HCT116 (cell line): ENCODE data around the gene R3HCC1L. TPM values are rescaled to one million over a fixed set of nuclear protein-coding genes. Genes with fewer than 3 reads are reported as not detected.

Experiments used
- ATAC-seq: fragments of 200-7000 bp; cut with Tn5 transposase; 2 replicates; pipeline ENCODE4 v1.9.1; 2020; ENCODE audit warnings: mild to moderate bottlenecking, moderate library complexity
- BruUV-seq: library from RNA; stranded (reverse); fragments of 400-500 nt; replicated peaks from 2 replicates; lab custom pipeline; 2021; lab: Mats Ljungman, UMichigan
- CTCF ChIA-PET: fragments of 300-600 bp; sonication (Branson Sonifier 250); formaldehyde crosslinking; loops from one replicate; lab custom pipeline; 2021; ENCODE audit warnings: antibody characterized with exemption; lab: Charles Lee
- POLR2A ChIA-PET: fragments of 300-600, 350-600 bp; sonication (Branson Sonifier 250); formaldehyde crosslinking; loops from one replicate; lab custom pipeline; 2021; ENCODE audit warnings: antibody characterized with exemption; lab: Charles Lee
- RAD21 ChIA-PET, 2 experiments: fragments of 300-600 bp; sonication (Branson Sonifier 250); formaldehyde crosslinking; loops; one replicate each; lab custom pipeline; 2023; ENCODE audit warnings: low total read pairs in 2 of 2; ENCODE audit not compliant: uncharacterized antibody in 2 of 2, unreplicated experiment in 2 of 2, low non-redundant PET in 1 of 2; lab: Charles Lee
- DNase-seq: peaks from one replicate; pipeline ENCODE4 v3.0.0-alpha.2; 2010; ENCODE audit warnings: low read depth, low spot score
- H2AFZ ChIP-seq: fragments of 200-600 bp; shearing (Covaris generic), sonication (generic); 2 replicates; pipeline ENCODE4 v1.6.1; 2017; ENCODE audit warnings: low read depth, mixed run types, mixed read lengths, antibody characterized with exemption, low read length; ENCODE audit not compliant: poor library complexity, severe bottlenecking
- H3K27ac ChIP-seq: 2 replicates; pipeline ENCODE4 v1.5.1; 2012; ENCODE audit warnings: low read depth, low read length
- H3K27me3 ChIP-seq: fragments of 200-600 bp; sonication (generic); 2 replicates; pipeline ENCODE4 v1.6.1; 2016; ENCODE audit warnings: mixed run types, low read length, mixed read lengths; ENCODE audit not compliant: insufficient read depth
- H3K36me3 ChIP-seq, 2 experiments: fragments of 200-500 bp in 1 of 2; fragments of 200-600 bp in 1 of 2; sonication (Bioruptor generic) in 1 of 2; sonication (generic) in 1 of 2; 2 replicates each; pipeline versions ENCODE4 v1.5.1 to v1.6.1; 2014 to 2016; ENCODE audit warnings: low read length in 2 of 2, inconsistent platforms in 1 of 2, mixed read lengths in 1 of 2, mixed run types in 1 of 2; ENCODE audit not compliant: insufficient read depth in 2 of 2, control insufficient read depth in 1 of 2
- H3K4me1 ChIP-seq, 2 experiments: fragments of 200-600 bp in 1 of 2; sonication (generic) in 1 of 2; 2 replicates each; pipeline versions ENCODE4 v1.5.1 to v1.6.1; 2012 to 2017; ENCODE audit warnings: low read length in 2 of 2, inconsistent platforms in 1 of 2, mild to moderate bottlenecking in 1 of 2, mixed read lengths in 1 of 2, mixed run types in 1 of 2, moderate library complexity in 1 of 2; ENCODE audit not compliant: insufficient read depth in 2 of 2, control insufficient read depth in 1 of 2
- H3K4me2 ChIP-seq: fragments of 200-600 bp; sonication (generic); 2 replicates; pipeline ENCODE4 v1.6.1; 2017; ENCODE audit warnings: mixed run types, low read length, mixed read lengths
- H3K4me3 ChIP-seq, 2 experiments: fragments of 200-600 bp in 1 of 2; sonication (generic) in 1 of 2; replicated peaks in 1 of 2; 2 replicates each; pipeline ENCODE4 v1.5.1; 2011 to 2016; ENCODE audit warnings: low read length in 2 of 2, control low read depth in 1 of 2, low read depth in 1 of 2, mild to moderate bottlenecking in 1 of 2, mixed read lengths in 1 of 2, mixed run types in 1 of 2
- H3K79me2 ChIP-seq: fragments of 200-600 bp; sonication (generic); 2 replicates; pipeline ENCODE4 v1.6.1; 2017; ENCODE audit warnings: mild to moderate bottlenecking, mixed run types, low read length, moderate library complexity, mixed read lengths; ENCODE audit not compliant: insufficient read depth
- H3K9ac ChIP-seq: fragments of 200-600 bp; sonication (generic); 2 replicates; pipeline ENCODE4 v1.6.1; 2016; ENCODE audit warnings: low read length, mixed read lengths
- H3K9me2 ChIP-seq: fragments of 200-600 bp; sonication (generic), shearing (Covaris generic); 2 replicates; pipeline ENCODE4 v1.6.1; 2017; ENCODE audit warnings: mixed run types, mild to moderate bottlenecking, moderate library complexity; ENCODE audit not compliant: insufficient read depth
- H3K9me3 ChIP-seq, 2 experiments: fragments of 200-500 bp in 1 of 2; fragments of 200-600 bp in 1 of 2; sonication (Bioruptor generic) in 1 of 2; sonication (generic) in 1 of 2; 2 replicates each; pipeline ENCODE4 v1.6.1; 2014 to 2017; ENCODE audit warnings: low read length in 2 of 2, mixed read lengths in 2 of 2, inconsistent platforms in 1 of 2, low read depth in 1 of 2, mild to moderate bottlenecking in 1 of 2, mixed run types in 1 of 2, moderate library complexity in 1 of 2; ENCODE audit not compliant: control insufficient read depth in 1 of 2, insufficient read depth in 1 of 2
- H4K20me1 ChIP-seq: fragments of 200-600 bp; sonication (generic), shearing (Covaris generic); 2 replicates; pipeline ENCODE4 v1.6.1; 2017; ENCODE audit warnings: mixed run types, mild to moderate bottlenecking, moderate library complexity; ENCODE audit not compliant: insufficient read depth
- CBX3 ChIP-seq: IDR thresholded peaks from 2 replicates; pipeline ENCODE4 v1.6.1; 2012; ENCODE audit warnings: low read depth
- CEBPB ChIP-seq: IDR thresholded peaks from 2 replicates; pipeline ENCODE4 v1.6.1; 2012; ENCODE audit warnings: low read depth
- CTCF ChIP-seq, 3 experiments: fragments of 200-600 bp in 1 of 3; sonication (generic) in 1 of 3; IDR thresholded peaks in 2 of 3; conservative IDR thresholded peaks in 1 of 3; 2 replicates each; pipeline ENCODE4 v1.5.1; 2012 to 2017; ENCODE audit warnings: low read depth in 2 of 3, low read length in 2 of 3, antibody characterized with exemption in 1 of 3, borderline replicate concordance in 1 of 3, control low read depth in 1 of 3, mild to moderate bottlenecking in 1 of 3, mixed read lengths in 1 of 3, mixed run types in 1 of 3, moderate library complexity in 1 of 3; ENCODE audit not compliant: insufficient read depth in 1 of 3
- EGR1 ChIP-seq: IDR thresholded peaks from 2 replicates; pipeline ENCODE4 v1.6.1; 2012; ENCODE audit warnings: low read depth
- ELF1 ChIP-seq: IDR thresholded peaks from 2 replicates; pipeline ENCODE4 v1.6.1; 2012; ENCODE audit warnings: low read depth, borderline replicate concordance
- FOSL1 ChIP-seq: IDR thresholded peaks from 2 replicates; pipeline ENCODE4 v1.6.1; 2012; ENCODE audit warnings: low read depth
- POLR2AphosphoS5 ChIP-seq: IDR thresholded peaks from 2 replicates; pipeline ENCODE4 v1.6.1; 2011; ENCODE audit warnings: mild to moderate bottlenecking, low read depth, low read length, moderate library complexity
- SP1 ChIP-seq: IDR thresholded peaks from 2 replicates; pipeline ENCODE4 v1.6.1; 2012; ENCODE audit warnings: low read depth
- YY1 ChIP-seq: IDR thresholded peaks from 2 replicates; pipeline ENCODE4 v1.6.1; 2011; ENCODE audit warnings: low read length, low read depth, moderate library complexity, mild to moderate bottlenecking; ENCODE audit not compliant: insufficient replicate concordance; ENCODE audit errors: extremely low read depth
- intact Hi-C: fragments of 100-400 bp; cut with micrococcal nuclease; formaldehyde crosslinking; loops from 2 replicates; pipeline ENCODE4 v1.10.0; 2022
- total RNA-seq: library from RNA; stranded (reverse); gene quantifications from one replicate; pipeline ENCODE4 v1.2.1, GENCODE V29; 2021; ENCODE audit not compliant: unreplicated experiment

R3HCC1L gene
- total RNA-seq, 1 experiment from 2014 or later: 9.3 TPM

- Histone ChIP-seq H3K9ac (no peak overlapping the region), H3K27ac (no peak overlapping the region), H3K4me3 (no peak overlapping the region), H3K4me2 (no peak overlapping the region), H3K9me3 (no peaks in the 10 kb centered on the region), H3K4me1 (peaks cover 17% of the 10 kb centered on the region in 2 experiments), H4K20me1 (no peaks in the 10 kb centered on the region), H3K27me3 (peaks cover 36% of the 10 kb centered on the region; the same call in 1 of the 2 replicates), H3K79me2 (no peaks in the 10 kb centered on the region), H3K9me2 (no peaks in the 10 kb centered on the region), H2AFZ (no peak overlapping the region), H3K36me3 (no peaks in the 10 kb centered on the region)
- intact Hi-C loops: no loop called here
- ChIA-PET RAD21 (no interaction called here), POLR2A (no interaction called here), CTCF (interaction anchor here (1.2 to 3.3 kb wide), 2 partner anchors 12 to 16 kb away, joined by 3 to 11 read pairs; no protein-coding TSS in a partner anchor)
- no TSS peak for BruUV-seq
- ATAC-seq: no peak
- no peak for DNase-seq
- TF ChIP-seq POLR2AphosphoS5 (no peak), ELF1 (no peak), YY1 (no peak), SP1 (no peak), CBX3 (no peak), FOSL1 (no peak), EGR1 (no peak), CTCF (IDR thresholded peaks at IDR 0.05 in 2 of 3, conservative IDR thresholded peaks at IDR 0.05 in 1 of 3; ENCODE audit: borderline replicate concordance in 1 of 3, insufficient read depth in 1 of 3, low read depth in 2 of 3, low read length in 2 of 3) (no peak), CEBPB (no peak)
Observed at GRCh38 chr10:98292971-98293370, 158.5 kb downstream of the R3HCC1L start.
